Keratinocyte (primary cell): Measurements from ENCODE around the gene TRAF1. TPM values are rescaled to one million over a fixed set of nuclear protein-coding genes. Genes with fewer than 3 reads are reported as not detected.

ENCODE experiments used
- DNase-seq: peaks from one replicate; pipeline ENCODE4 v3.0.0-alpha.2; 2011; ENCODE audit warnings: low read depth, missing footprints, low spot score
- FAIRE-seq: peaks from 2 replicates; lab custom pipeline; 2011; peaks lifted over from hg19 to GRCh38; lab: Jason Lieb, UNC
- H2AFZ ChIP-seq: 2 replicates; pipeline ENCODE4 v1.6.0; 2012; ENCODE audit warnings: low read length, control low read depth, inconsistent platforms; ENCODE audit not compliant: control insufficient read depth
- H3K27ac ChIP-seq: 2 replicates; pipeline ENCODE4 v1.5.1; 2011; ENCODE audit warnings: low read length; ENCODE audit not compliant: control insufficient read depth, insufficient read depth
- H3K27me3 ChIP-seq: 3 replicates; pipeline ENCODE4 v1.6.0; 2011; ENCODE audit warnings: low read length; ENCODE audit not compliant: control insufficient read depth, insufficient read depth; ENCODE audit errors: extremely low read depth
- H3K36me3 ChIP-seq, 2 experiments: 2 replicates in 1 of 2; 3 replicates in 1 of 2; pipeline ENCODE4 v1.5.1; 2011; ENCODE audit warnings: low read length in 2 of 2, mild to moderate bottlenecking in 1 of 2; ENCODE audit not compliant: control insufficient read depth in 2 of 2, insufficient read depth in 2 of 2; ENCODE audit errors: extremely low read depth in 1 of 2
- H3K4me1 ChIP-seq: 3 replicates; pipeline ENCODE4 v1.5.1; 2011; ENCODE audit warnings: low read length; ENCODE audit not compliant: control insufficient read depth, insufficient read depth; ENCODE audit errors: extremely low read depth
- H3K4me2 ChIP-seq: 3 replicates; pipeline ENCODE4 v1.6.0; 2011; ENCODE audit warnings: low read depth, low read length; ENCODE audit not compliant: control insufficient read depth, insufficient read depth; ENCODE audit errors: extremely low read depth
- H3K4me3 ChIP-seq, 3 experiments: fragments of 200-600 bp in 1 of 3; sonication (generic) in 1 of 3; 2 replicates in 2 of 3; 3 replicates in 1 of 3; pipeline ENCODE4 v1.5.1; 2011 to 2016; ENCODE audit warnings: low read length in 3 of 3, mild to moderate bottlenecking in 3 of 3, control low read depth in 2 of 3, inconsistent platforms in 1 of 3, low read depth in 1 of 3, mixed read lengths in 1 of 3, mixed run types in 1 of 3, moderate library complexity in 1 of 3; ENCODE audit not compliant: control insufficient read depth in 2 of 3, insufficient read depth in 2 of 3; ENCODE audit errors: extremely low read depth in 1 of 3
- H3K79me2 ChIP-seq: 2 replicates; pipeline ENCODE4 v1.6.0; 2012; ENCODE audit warnings: low read length; ENCODE audit not compliant: control insufficient read depth, insufficient read depth
- H3K9ac ChIP-seq: 3 replicates; pipeline ENCODE4 v1.6.0; 2011; ENCODE audit warnings: low read length; ENCODE audit not compliant: control insufficient read depth, insufficient read depth; ENCODE audit errors: extremely low read depth
- H3K9me1 ChIP-seq: 3 replicates; pipeline ENCODE4 v1.6.0; 2011; ENCODE audit warnings: low read length; ENCODE audit not compliant: control insufficient read depth, insufficient read depth; ENCODE audit errors: extremely low read depth
- H3K9me3 ChIP-seq: 2 replicates; pipeline ENCODE4 v1.5.1; 2012; ENCODE audit warnings: low read depth, low read length; ENCODE audit not compliant: control insufficient read depth
- H4K20me1 ChIP-seq: 3 replicates; pipeline ENCODE4 v1.6.0; 2011; ENCODE audit warnings: low read length; ENCODE audit not compliant: control insufficient read depth, insufficient read depth; ENCODE audit errors: extremely low read depth
- EZH2 ChIP-seq: IDR thresholded peaks from one replicate; pipeline ENCODE4 v1.6.1; 2012; ENCODE audit warnings: inconsistent platforms, mild to moderate bottlenecking, low read length, moderate library complexity
- dilution Hi-C: fragments of 300-500 bp; cut with MboI; formaldehyde crosslinking; loops from one replicate; pipeline ENCODE4 v1.7.0; 2020; ENCODE audit warnings: low sequenced_read_pairs; ENCODE audit not compliant: extremely low pct_ligation_motif_present
- polyA plus RNA-seq, 5 experiments: library from polyadenylated mRNA; depleted of rRNA in 3 of 5; stranded (reverse) in 3 of 5; stranded (forward) in 1 of 5; unstranded in 1 of 5; fragments of >200 nt; gene quantifications; 1 replicate in 1 of 5; 2 replicates in 3 of 5; 3 replicates in 1 of 5; pipeline versions ENCODE4 v1.2.1 to v1.2.3, GENCODE V29; 2011 to 2012; ENCODE audit warnings: missing spikeins in 2 of 5, low read depth in 1 of 5, low replicate concordance in 1 of 5
- TF ChIP-seq, protein P1 (sequence below), 3 experiments: IDR thresholded peaks in 1 of 3; conservative IDR thresholded peaks in 1 of 3; optimal IDR thresholded peaks in 1 of 3; 2 replicates in 2 of 3; 3 replicates in 1 of 3; pipeline versions ENCODE3 to v1.5.1; 2011; ENCODE audit warnings: low read length in 3 of 3, mild to moderate bottlenecking in 3 of 3, moderate library complexity in 2 of 3, control low read depth in 1 of 3, inconsistent platforms in 1 of 3; ENCODE audit not compliant: insufficient read depth in 2 of 3; ENCODE audit errors: extremely low read depth in 1 of 3

TRAF1 gene
- polyA plus RNA-seq, 1 donor (not counting 4 experiments of a cell fraction or from before 2014, with no cell fraction given) = 1.2 TPM

DNA sequence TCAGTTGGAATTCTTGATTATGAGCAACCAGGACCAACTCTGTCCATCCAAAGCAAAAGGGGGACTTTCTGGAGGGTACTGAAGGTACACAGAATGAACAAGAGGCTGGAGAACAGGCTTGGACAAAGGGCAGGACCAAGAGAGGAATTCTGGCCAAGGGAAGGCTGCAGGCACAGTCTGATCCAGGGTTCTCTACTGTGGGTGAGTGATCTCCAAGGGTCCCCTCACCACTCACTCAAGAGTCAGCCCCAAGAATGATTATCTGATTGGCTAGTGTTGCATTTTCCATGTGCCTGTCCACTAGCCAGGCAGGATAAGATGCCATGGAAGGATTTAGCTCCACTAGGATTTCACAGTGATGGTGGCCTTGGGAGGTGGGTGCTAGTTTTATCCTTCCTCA lies 38.0 kb downstream of the TRAF1 start:
- no peaks in the 10 kb centered on the region for H3K9me3 ChIP-seq
- no peak overlapping the region for H3K4me2 ChIP-seq
- no peak overlapping the region for H3K27ac ChIP-seq
- no peak for TF ChIP-seq EZH2
- TF ChIP-seq, protein P1, sequence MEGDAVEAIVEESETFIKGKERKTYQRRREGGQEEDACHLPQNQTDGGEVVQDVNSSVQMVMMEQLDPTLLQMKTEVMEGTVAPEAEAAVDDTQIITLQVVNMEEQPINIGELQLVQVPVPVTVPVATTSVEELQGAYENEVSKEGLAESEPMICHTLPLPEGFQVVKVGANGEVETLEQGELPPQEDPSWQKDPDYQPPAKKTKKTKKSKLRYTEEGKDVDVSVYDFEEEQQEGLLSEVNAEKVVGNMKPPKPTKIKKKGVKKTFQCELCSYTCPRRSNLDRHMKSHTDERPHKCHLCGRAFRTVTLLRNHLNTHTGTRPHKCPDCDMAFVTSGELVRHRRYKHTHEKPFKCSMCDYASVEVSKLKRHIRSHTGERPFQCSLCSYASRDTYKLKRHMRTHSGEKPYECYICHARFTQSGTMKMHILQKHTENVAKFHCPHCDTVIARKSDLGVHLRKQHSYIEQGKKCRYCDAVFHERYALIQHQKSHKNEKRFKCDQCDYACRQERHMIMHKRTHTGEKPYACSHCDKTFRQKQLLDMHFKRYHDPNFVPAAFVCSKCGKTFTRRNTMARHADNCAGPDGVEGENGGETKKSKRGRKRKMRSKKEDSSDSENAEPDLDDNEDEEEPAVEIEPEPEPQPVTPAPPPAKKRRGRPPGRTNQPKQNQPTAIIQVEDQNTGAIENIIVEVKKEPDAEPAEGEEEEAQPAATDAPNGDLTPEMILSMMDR (optimal IDR thresholded peaks at IDR 0.05 in 1 of 3, IDR thresholded peaks at IDR 0.05 in 1 of 3, conservative IDR thresholded peaks at IDR 0.05 in 1 of 3; ENCODE audit: extremely low read depth in 1 of 3, insufficient read depth in 2 of 3, low read length in 3 of 3) = no peak
- peaks cover 15% of the 10 kb centered on the region for H3K4me1 ChIP-seq
- no peak for DNase-seq
- no peak overlapping the region for H3K9ac ChIP-seq
- dilution Hi-C loops = no loop called here
- H3K36me3 ChIP-seq = no peaks in the 10 kb centered on the region
- no peaks in the 10 kb centered on the region for H4K20me1 ChIP-seq
- FAIRE-seq = no peak
- no peak overlapping the region for H2AFZ ChIP-seq
- no peaks in the 10 kb centered on the region for H3K9me1 ChIP-seq
- no peak overlapping the region for H3K4me3 ChIP-seq
- H3K79me2 ChIP-seq = no peaks in the 10 kb centered on the region
- H3K27me3 ChIP-seq = peaks cover 4% of the 10 kb centered on the region

DNA sequence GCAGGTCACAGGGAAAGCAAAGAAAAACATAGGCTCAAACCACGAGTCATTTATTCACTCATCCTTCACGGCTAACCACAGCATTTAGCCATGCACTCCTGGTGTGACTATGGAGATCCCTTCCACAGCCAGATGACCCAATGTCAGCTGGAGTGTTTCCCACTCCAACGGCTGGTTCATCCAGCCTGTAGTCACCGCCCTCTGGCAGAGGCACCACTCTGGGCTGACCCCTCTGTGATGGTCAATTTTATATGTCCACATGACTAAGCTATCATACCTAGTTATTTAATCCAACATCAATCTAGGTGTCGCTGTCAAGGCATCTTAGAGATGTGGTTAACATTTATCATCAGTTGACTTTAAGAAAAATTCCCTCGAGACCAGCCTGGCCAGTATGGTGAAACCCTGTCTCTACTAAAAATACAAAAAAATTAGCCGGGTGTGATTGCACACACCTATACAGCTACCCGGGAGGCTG lies 40.1 kb downstream of the TRAF1 start:
- no peak overlapping the region for H3K27ac ChIP-seq
- no peaks in the 10 kb centered on the region for H4K20me1 ChIP-seq
- H3K79me2 ChIP-seq = no peaks in the 10 kb centered on the region
- no peak for TF ChIP-seq EZH2
- TF ChIP-seq, protein P1 (optimal IDR thresholded peaks at IDR 0.05 in 1 of 3, IDR thresholded peaks at IDR 0.05 in 1 of 3, conservative IDR thresholded peaks at IDR 0.05 in 1 of 3; ENCODE audit: extremely low read depth in 1 of 3, insufficient read depth in 2 of 3, low read length in 3 of 3) = no peak
- no peak overlapping the region for H3K9ac ChIP-seq
- H3K4me1 ChIP-seq = no peaks in the 10 kb centered on the region
- no peak overlapping the region for H3K4me3 ChIP-seq
- FAIRE-seq = no peak
- H3K36me3 ChIP-seq = no peaks in the 10 kb centered on the region
- DNase-seq = no peak
- peaks cover 4% of the 10 kb centered on the region for H3K27me3 ChIP-seq
- H3K9me3 ChIP-seq = no peaks in the 10 kb centered on the region
- dilution Hi-C loops = no loop called here
- no peak overlapping the region for H2AFZ ChIP-seq
- no peaks in the 10 kb centered on the region for H3K9me1 ChIP-seq
- H3K4me2 ChIP-seq = no peak overlapping the region
